HEK293 (cell line): Measurements from ENCODE around the gene P2RY2.

Source experiments
- CTCF ChIA-PET: fragments of 350-600 bp; formaldehyde crosslinking; extraction: SDS; loops from one replicate; lab custom pipeline; 2021; ENCODE audit warnings: antibody characterized with exemption; lab: Yijun Ruan, JAX
- POLR2A ChIA-PET: fragments of 300-600 bp; formaldehyde crosslinking; extraction: SDS; loops from one replicate; lab custom pipeline; 2020; ENCODE audit warnings: antibody characterized with exemption, inconsistent platforms; lab: Yijun Ruan, JAX
- H3K27ac ChIP-seq: fragments of 200-500 bp; sonication (Bioruptor generic); 2 replicates; pipeline ENCODE4 v1.5.1; 2014; ENCODE audit warnings: low read depth, low read length, control low read depth, inconsistent platforms; ENCODE audit errors: extremely low read depth
- H3K36me3 ChIP-seq, 2 experiments: fragments of 200-500 bp in 1 of 2; sonication (Bioruptor generic) in 1 of 2; 1 replicate in 1 of 2; 2 replicates in 1 of 2; pipeline ENCODE4 v1.5.1; 2014 to 2017; ENCODE audit warnings: inconsistent platforms in 2 of 2, low read length in 2 of 2; ENCODE audit not compliant: control insufficient read depth in 2 of 2, insufficient read depth in 1 of 2
- H3K4me1 ChIP-seq: fragments of 200-500 bp; sonication (Bioruptor generic); 2 replicates; pipeline ENCODE4 v1.5.1; 2014; ENCODE audit warnings: mild to moderate bottlenecking, low read length, inconsistent platforms; ENCODE audit not compliant: control insufficient read depth, insufficient read depth
- H3K4me3 ChIP-seq: 2 replicates; pipeline ENCODE4 v1.5.1; 2011; ENCODE audit warnings: low read depth, mild to moderate bottlenecking, control low read depth, low read length, moderate library complexity
- H3K9me3 ChIP-seq: fragments of 200-500 bp; sonication (Bioruptor generic); 2 replicates; pipeline ENCODE4 v1.5.1; 2014; ENCODE audit warnings: low read depth, low read length, inconsistent platforms; ENCODE audit not compliant: control insufficient read depth, insufficient read depth
- EGR2 ChIP-seq: fragments of 450-650 bp; formaldehyde crosslinking; IDR thresholded peaks from 2 replicates; pipeline ENCODE4 v1.5.1; 2016; ENCODE audit warnings: low read depth, missing biosample characterization, missing genetic modification characterization
- HOXA7 ChIP-seq: sonication (generic); formaldehyde crosslinking; IDR thresholded peaks from 2 replicates; pipeline ENCODE4 v1.8.1; 2022; ENCODE audit warnings: missing genetic modification reagents, borderline replicate concordance
- YY2 ChIP-seq: fragments of 450-650 bp; formaldehyde crosslinking; IDR thresholded peaks from 2 replicates; pipeline ENCODE4 v1.5.1; 2016; ENCODE audit warnings: missing biosample characterization, missing genetic modification characterization
- ZBTB1 ChIP-seq: fragments of 450-650 bp; formaldehyde crosslinking; IDR thresholded peaks from 2 replicates; pipeline ENCODE4 v1.5.1; 2016; ENCODE audit warnings: missing biosample characterization, missing genetic modification characterization
- ZBTB11 ChIP-seq: fragments of 450-650 bp; formaldehyde crosslinking; conservative IDR thresholded peaks from 2 replicates; pipeline ENCODE4 v1.5.1; 2016; ENCODE audit warnings: low read depth, missing biosample characterization, missing genetic modification characterization
- ZNF112 ChIP-seq: fragments of 450-650 bp; formaldehyde crosslinking; IDR thresholded peaks from 2 replicates; pipeline ENCODE4 v1.5.0; 2017; ENCODE audit warnings: missing biosample characterization, missing genetic modification characterization
- ZNF146 ChIP-seq: fragments of 450-650 bp; formaldehyde crosslinking; IDR thresholded peaks from 2 replicates; pipeline ENCODE4 v1.5.1; 2016; ENCODE audit warnings: missing biosample characterization, missing genetic modification characterization
- ZNF148 ChIP-seq: fragments of 450-650 bp; formaldehyde crosslinking; IDR thresholded peaks from 2 replicates; pipeline ENCODE4 v1.5.0; 2017; ENCODE audit warnings: missing biosample characterization, missing genetic modification characterization, borderline replicate concordance
- ZNF18 ChIP-seq: fragments of 450-650 bp; formaldehyde crosslinking; IDR thresholded peaks from 2 replicates; pipeline ENCODE4 v1.5.1; 2016; ENCODE audit warnings: missing biosample characterization, missing genetic modification characterization
- ZNF202 ChIP-seq: fragments of 450-650 bp; formaldehyde crosslinking; IDR thresholded peaks from 2 replicates; pipeline ENCODE4 v1.5.1; 2016; ENCODE audit warnings: missing biosample characterization, missing genetic modification characterization, borderline replicate concordance
- ZNF311 ChIP-seq: fragments of 450-650 bp; formaldehyde crosslinking; IDR thresholded peaks from 2 replicates; pipeline ENCODE4 v1.5.1; 2017; ENCODE audit warnings: missing biosample characterization, missing genetic modification characterization, borderline replicate concordance
- ZNF341 ChIP-seq: fragments of 450-650 bp; formaldehyde crosslinking; IDR thresholded peaks from 2 replicates; pipeline ENCODE4; 2016; ENCODE audit warnings: low read depth, missing biosample characterization, missing genetic modification characterization
- ZNF501 ChIP-seq: fragments of 450-650 bp; formaldehyde crosslinking; IDR thresholded peaks from 2 replicates; pipeline ENCODE4 v1.5.1; 2016; ENCODE audit warnings: missing biosample characterization, missing genetic modification characterization
- ZNF518A ChIP-seq: fragments of 450-650 bp; formaldehyde crosslinking; conservative IDR thresholded peaks from 2 replicates; pipeline ENCODE4 v1.5.1; 2016; ENCODE audit warnings: low read depth, missing biosample characterization, missing genetic modification characterization
- ZNF692 ChIP-seq: fragments of 450-650 bp; formaldehyde crosslinking; IDR thresholded peaks from 2 replicates; pipeline ENCODE4 v1.5.1; 2016; ENCODE audit warnings: missing biosample characterization, missing genetic modification characterization
- ZNF776 ChIP-seq: fragments of 450-650 bp; formaldehyde crosslinking; IDR thresholded peaks from 2 replicates; pipeline ENCODE4 v1.5.0; 2017; ENCODE audit warnings: missing biosample characterization, missing genetic modification characterization, borderline replicate concordance
- ZNF792 ChIP-seq: fragments of 450-650 bp; formaldehyde crosslinking; IDR thresholded peaks from 2 replicates; pipeline ENCODE4 v1.5.1; 2016; ENCODE audit warnings: missing biosample characterization, missing genetic modification characterization

The P2RY2 gene

GRCh38 chr11:73241300-73241699 is 23.2 kb downstream of the P2RY2 start:
- no peaks in the 10 kb centered on the region for H3K36me3 ChIP-seq
- H3K4me1 ChIP-seq: no peaks in the 10 kb centered on the region
- H3K9me3 ChIP-seq: no peaks in the 10 kb centered on the region
- no peak overlapping the region for H3K27ac ChIP-seq
- no peak for TF ChIP-seq ZNF792 (tag by site-specific recombination)
- no peak for TF ChIP-seq ZNF311 (tag by site-specific recombination)
- no peak for TF ChIP-seq ZNF202 (tag by site-specific recombination)
- TF ChIP-seq EGR2 (tag by site-specific recombination): no peak
- TF ChIP-seq HOXA7 (CRISPR knock-in tag): no peak
- POLR2A ChIA-PET: interaction anchor here (0.6 kb wide), 1 partner anchor 57 kb away, joined by 3 read pairs; no protein-coding TSS in a partner anchor
- CTCF ChIA-PET: interaction anchor here (0.6 to 2.6 kb wide), 7 partner anchors 8 to 247 kb away, joined by 3 to 14 read pairs (median 4); no protein-coding TSS in a partner anchor
- H3K4me3 ChIP-seq: no peak overlapping the region

- no peak overlapping the region; the same call in 1 of the 2 replicates for H3K27ac ChIP-seq
- POLR2A ChIA-PET: interaction anchor here (0.5 kb wide), 1 partner anchor 190 kb away, joined by 3 read pairs; no protein-coding TSS in a partner anchor
- H3K4me3 ChIP-seq: peak overlapping the region; percentile 27
- TF ChIP-seq ZNF501 (tag by site-specific recombination) (no peak), ZBTB1 (tag by site-specific recombination) (no peak), YY2 (tag by site-specific recombination) (no peak), ZNF112 (no peak), ZNF148 (tag by site-specific recombination) (no peak), ZNF692 (tag by site-specific recombination) (peak; percentile 37; the same call in 1 of the 2 replicates), ZNF518A (tag by site-specific recombination) (peak; percentile 69), ZNF341 (peak; percentile 64), ZBTB11 (tag by site-specific recombination) (0 out of 2 replicates have a peak, but pooled peaks have one; percentile 43), ZNF776 (no peak), ZNF18 (tag by site-specific recombination) (no peak), ZNF146 (tag by site-specific recombination) (no peak)
Observed at GRCh38 chr11:73242251-73243092, 24.4 kb downstream of the P2RY2 start.

More at GRCh38 chr11:73242251-73243092, 24.4 kb downstream of the P2RY2 start:
- CTCF ChIA-PET: interaction anchor here (0.5 to 2.6 kb wide), 20 partner anchors 9 to 466 kb away, joined by 3 to 14 read pairs (median 4); no protein-coding TSS in a partner anchor
- no peaks in the 10 kb centered on the region for H3K9me3 ChIP-seq
- H3K36me3 ChIP-seq: no peaks in the 10 kb centered on the region
- no peaks in the 10 kb centered on the region for H3K4me1 ChIP-seq
